GM19023 (cell line): Measurements from ENCODE around the gene TMEM19.
"Not testable (repeated sequence)": the region's sequence is repeated elsewhere in the genome, so short reads cannot be mapped to it uniquely, and the experiment has no call there.

Source experiments
- ATAC-seq: cut with Tn5 transposase; IDR thresholded peaks from one replicate; pipeline ENCODE4 v1.9.1; 2021; ENCODE audit warnings: mild to moderate bottlenecking, moderate library complexity; ENCODE audit not compliant: unreplicated experiment

Gene TMEM19

GRCh38 chr12:71664411-71665089 is 21.3 kb upstream of the TMEM19 start:
- peak; percentile 12 for ATAC-seq

- no peak for ATAC-seq
Measured at GRCh38 chr12:71665090-71665463, 20.8 kb upstream of the TMEM19 start.

DNA sequence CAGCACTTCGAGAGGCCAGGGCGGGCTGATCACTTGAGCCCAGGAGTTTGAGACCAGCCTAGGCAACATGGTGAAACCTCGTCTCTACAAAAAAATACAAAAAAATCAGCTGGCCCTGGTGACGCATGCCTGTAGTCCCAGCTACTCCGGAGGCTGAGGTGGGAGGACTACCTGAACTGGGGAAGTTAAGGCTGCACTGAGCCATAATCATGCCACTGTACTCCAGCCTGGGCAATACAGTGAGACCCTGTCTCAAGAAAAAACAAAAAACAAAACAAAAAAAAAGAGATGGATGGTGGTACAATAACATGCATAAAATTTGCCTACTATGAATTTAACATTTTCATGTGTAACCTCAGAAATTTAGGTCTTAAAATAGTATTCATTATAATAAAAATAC is 19.6 kb upstream of the TMEM19 start:
- ATAC-seq: no peak

- no peak for ATAC-seq
Measured at GRCh38 chr12:71671311-71671710, 14.6 kb upstream of the TMEM19 start.

DNA sequence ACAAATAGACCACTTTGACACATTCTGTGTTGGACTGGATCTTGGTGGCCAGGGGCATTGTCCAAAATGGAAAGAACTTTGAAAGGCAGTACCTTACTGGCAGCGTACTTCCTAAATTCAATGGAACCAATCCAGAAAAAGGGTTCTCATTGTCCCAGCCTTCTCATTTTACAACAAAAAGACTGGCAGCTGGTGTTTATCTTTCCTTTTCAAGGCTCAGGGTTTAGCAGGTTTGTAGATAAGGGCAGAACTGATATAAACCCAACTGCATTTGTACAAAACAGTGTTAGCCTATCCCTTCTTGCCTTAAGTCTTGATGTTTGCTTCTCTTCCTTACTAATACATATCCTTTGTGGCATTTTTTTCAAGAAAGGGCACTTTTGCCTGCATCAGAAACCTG is 14.1 kb upstream of the TMEM19 start:
- ATAC-seq: no peak

DNA sequence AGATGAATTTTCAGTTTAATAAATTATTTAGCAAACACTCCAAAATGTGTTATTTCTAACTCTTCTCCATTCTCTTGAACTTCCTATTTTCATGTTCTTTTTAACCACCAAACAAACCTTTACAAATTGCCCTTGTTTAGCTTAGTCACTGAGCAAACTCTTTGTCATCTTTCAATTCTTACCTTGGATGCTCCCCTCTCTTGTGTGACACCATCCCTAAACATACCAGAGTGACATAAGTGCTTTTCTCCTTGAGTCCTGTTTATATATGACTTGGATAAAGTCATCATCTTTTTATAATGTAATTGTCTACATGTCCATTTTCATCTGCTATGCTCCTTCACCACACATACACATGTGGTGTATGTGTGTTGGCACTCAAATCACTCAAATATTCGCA is 3.4 kb upstream of the TMEM19 start:
- no peak for ATAC-seq

GRCh38 chr12:71683633-71684032 is 2.2 kb upstream of the TMEM19 start:
- ATAC-seq: no peak

DNA sequence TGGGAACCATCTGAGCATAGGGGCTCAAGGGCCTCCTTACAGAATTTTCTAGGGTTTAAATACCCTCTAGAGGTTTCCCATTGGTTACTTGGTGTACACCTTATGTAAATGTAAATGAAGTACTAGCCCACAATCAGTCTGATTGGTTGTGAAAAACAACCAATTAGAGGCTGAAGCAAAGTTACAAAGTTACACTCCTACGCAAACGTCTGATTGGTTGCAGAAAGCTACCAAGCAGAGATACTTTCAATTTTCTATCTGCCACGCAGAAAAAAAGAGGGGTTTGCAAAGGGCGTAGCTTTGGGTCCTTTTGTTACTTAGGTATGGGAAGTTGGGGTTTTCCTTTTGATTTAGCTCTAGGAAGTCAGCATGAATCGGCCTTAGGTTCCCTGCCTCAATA is 1.8 kb upstream of the TMEM19 start:
- no peak for ATAC-seq

GRCh38 chr12:71685312-71685906 is 473 bp upstream of the TMEM19 start:
- no peak for ATAC-seq

DNA sequence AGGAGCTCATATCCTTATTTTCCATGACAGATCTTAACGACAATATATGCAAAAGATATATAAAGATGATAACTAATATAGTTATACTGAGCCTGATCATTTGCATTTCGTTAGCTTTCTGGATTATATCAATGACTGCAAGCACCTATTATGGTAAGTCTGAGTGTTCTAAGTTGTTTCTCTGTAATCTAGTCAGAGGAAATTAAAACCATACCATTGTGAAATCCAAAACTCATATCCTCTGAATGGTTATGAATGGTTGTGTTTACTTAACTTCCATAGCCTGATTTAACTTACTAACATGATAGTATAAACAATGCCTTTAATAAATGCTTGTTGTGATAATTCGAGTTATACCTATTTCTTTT is 760 bp downstream of the TMEM19 start:
- ATAC-seq: no peak

- not testable (repeated sequence) for ATAC-seq
Measured at GRCh38 chr12:71687172-71687571, 1.3 kb downstream of the TMEM19 start.

GRCh38 chr12:71688961-71689570 is 3.2 kb downstream of the TMEM19 start:
- ATAC-seq: no peak

- no peak for ATAC-seq
Measured at GRCh38 chr12:71691504-71692129, 5.7 kb downstream of the TMEM19 start.

DNA sequence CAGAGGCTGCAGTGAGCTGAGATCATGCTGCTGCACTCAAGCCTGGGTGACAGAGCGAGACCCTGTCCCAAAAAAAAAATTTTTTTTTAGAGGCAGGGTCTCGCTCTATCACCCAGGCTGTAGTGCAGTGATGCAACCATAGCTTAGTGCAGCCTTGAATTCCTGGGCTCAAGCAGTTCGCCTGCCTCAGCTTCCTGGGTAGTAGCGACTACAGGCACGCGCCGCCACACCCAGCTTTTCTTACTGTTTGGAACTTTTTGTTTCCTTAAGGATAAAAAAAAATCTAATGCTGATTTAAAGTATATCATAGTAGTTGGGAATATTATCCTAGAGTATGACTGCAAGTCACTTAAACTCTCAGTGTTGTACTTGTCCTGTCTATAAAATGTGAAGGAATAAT is 7.2 kb downstream of the TMEM19 start:
- no peak for ATAC-seq

- peak; percentile 24 for ATAC-seq
Measured at GRCh38 chr12:71693651-71694050, 7.8 kb downstream of the TMEM19 start.

- peak; percentile 90 for ATAC-seq
Measured at GRCh38 chr12:71694099-71694820, 8.4 kb downstream of the TMEM19 start.

DNA sequence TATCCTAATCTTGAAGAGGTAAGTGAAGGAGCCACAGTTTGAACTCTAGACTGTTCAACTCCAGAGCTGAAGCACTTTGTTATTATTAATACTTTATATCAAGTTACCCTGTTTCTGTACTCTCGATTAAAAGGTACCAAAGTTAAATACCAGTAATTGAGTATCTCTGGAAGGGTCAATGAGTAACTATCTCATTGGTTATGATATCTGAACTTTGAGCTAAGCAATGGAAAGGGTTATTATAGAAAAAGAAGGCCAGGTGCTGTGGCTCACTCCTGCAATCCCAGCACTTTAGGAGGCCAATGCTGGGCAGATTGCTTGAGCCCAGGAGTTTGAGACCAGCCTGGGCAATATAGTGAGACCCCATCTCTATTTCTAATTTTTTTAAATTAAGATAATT is 9.9 kb downstream of the TMEM19 start:
- no peak for ATAC-seq

DNA sequence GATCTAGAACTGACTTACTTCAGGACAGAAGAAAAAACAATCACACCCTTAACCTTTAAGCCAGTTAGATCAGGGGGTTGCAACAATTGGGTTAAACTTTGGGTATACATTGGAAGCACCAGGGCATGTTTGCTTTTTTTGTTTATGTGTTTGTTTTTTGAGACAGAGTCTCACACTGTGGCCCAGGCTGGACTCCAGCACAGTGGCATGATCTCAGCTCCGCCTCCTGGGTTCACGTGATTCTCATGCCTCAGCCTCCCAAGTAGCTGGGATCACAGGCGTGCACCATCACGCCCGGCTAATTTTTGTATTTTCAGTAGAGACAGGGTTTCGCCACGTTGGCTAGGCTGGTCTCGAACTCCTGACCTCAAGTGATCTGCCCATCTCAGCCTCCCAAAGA is 16.3 kb downstream of the TMEM19 start:
- not testable (repeated sequence) for ATAC-seq

- ATAC-seq: no peak
Measured at GRCh38 chr12:71702590-71702989, 16.7 kb downstream of the TMEM19 start.

DNA sequence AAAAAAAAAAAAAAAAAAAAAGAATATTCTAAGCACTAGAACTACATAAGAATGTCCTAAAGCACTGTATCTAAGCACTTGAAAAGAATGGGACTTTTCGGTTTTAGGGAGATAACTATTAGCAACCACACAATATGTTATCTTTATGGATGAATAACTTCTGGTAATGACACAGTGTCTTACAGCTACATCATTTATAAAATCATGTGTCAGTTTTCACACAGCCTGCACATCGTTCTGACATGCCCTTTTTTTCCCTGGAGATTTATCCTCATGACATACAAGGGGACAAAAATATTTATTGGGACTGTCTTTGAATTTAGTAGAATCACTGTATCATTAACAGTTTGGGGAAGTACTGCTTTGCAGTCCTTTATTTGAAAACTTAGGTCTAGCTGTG is 17.3 kb downstream of the TMEM19 start:
- ATAC-seq: no peak

DNA sequence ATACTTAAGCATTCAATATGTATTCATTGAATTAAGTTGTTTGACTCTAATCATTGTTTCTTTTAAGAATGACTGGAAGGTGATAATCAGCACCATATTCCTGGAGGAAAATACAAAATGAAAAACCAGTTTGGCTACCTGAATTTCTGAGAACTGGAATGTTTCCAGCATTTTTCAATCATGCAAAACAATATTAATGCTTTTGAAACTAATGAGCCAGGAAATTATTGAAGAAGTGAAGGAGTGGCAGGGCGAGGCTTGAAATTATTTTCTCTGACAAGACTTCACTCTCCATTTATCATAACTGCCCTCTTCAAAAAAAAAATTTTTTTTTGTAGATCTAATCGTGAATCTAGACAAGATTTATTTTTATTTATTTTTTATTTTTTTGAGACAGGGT is 19.0 kb downstream of the TMEM19 start:
- no peak for ATAC-seq
